Measurements from ENCODE around the gene SVOP. TPM values are rescaled to one million over a fixed set of nuclear protein-coding genes. Genes with fewer than 3 reads are reported as not detected.

SVOP gene
- total RNA-seq, 6 experiments from 2014 or later = not detected

DNA sequence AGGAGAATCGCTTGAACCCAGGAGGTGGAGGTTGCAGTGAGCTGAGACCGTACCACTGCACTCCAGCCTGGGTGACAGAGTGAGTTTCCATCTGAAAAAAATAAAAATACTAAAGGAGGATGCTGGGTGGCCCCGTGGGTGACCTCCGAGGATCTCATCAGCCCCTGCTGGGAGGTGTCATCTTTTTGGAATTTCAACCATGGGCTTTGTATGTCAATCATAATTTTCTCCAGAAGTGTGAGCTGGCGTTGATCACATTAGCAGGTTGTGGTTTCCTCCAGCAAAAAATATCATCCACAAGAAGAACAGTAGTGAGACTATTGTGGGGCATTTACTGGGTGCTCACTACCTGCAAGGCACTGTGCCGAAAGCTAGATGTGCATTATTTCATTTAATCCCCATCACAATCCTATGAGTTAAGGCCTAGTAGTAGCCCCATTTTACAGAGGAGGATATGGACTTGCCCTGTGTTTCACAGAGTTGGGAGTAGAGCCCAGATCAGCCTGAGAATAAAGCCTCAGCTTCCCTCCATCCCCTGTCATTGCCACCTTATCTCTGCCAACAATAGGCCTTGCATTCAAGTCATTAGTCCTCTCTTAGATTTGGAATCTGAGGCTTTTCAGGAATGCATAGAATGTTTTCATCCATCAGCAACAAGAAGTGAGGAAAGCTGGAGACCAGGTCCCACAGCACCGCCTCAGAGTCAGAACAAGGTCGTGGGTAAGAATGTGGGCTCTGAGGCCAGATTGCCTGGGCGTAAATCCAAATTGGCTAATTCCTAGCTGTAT is 39.8 kb downstream of the SVOP start:
- Histone ChIP-seq H3K27me3 (no peaks in the 10 kb centered on the region), H3K27ac (no peak overlapping the region), H3K4me1 (no peaks in the 10 kb centered on the region), H3K36me3 (no peaks in the 10 kb centered on the region), H3K9me3 (no peaks in the 10 kb centered on the region), H3K4me3 (no peak overlapping the region)
- DNase-seq (no peak), ATAC-seq (no peak)
- intact Hi-C loops (cut with DNase I) = no loop called here
- TF ChIP-seq POLR2A (IDR thresholded peaks at IDR 0.05) = no peak
- TF ChIP-seq CTCF (IDR thresholded peaks at IDR 0.05) = no peak
- WGBS (ENCODE audit: insufficient coverage, low coverage, low lambda C conversion rate, missing lambda C conversion rate) = 47% methylated on average over 7 of the region's 9 CpGs

DNA sequence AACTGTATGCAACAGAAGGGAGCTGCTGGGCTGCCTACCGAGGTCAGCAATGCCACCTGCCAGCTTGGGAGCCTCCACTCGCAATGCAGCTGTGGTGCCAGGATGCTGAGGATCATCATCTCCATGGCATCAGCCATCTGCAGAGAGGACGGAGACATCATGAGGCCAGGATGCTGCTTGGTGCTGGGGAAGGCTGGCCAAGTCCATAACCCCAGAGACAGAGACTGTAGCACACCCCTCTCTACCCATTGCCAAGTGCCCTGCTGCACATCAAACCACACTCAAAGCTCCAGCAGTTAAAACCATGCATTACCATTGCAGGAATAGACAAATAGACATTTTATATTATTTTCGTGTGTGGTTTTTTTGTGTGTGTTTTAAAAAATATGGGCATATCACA is 43.5 kb downstream of the SVOP start:
- Histone ChIP-seq H3K36me3 (no peaks in the 10 kb centered on the region), H3K9me3 (no peaks in the 10 kb centered on the region), H3K4me1 (no peaks in the 10 kb centered on the region), H3K4me3 (no peak overlapping the region), H3K27ac (no peak overlapping the region), H3K27me3 (no peaks in the 10 kb centered on the region)
- intact Hi-C loops (cut with DNase I) = no loop called here
- DNase-seq (no peak), ATAC-seq (no peak)
- no peak for TF ChIP-seq CTCF (IDR thresholded peaks at IDR 0.05)
- no peak for TF ChIP-seq POLR2A (IDR thresholded peaks at IDR 0.05)
- 42% methylated on average over 3 of the region's 4 CpGs for WGBS (ENCODE audit: insufficient coverage, low coverage, low lambda C conversion rate, missing lambda C conversion rate)

DNA sequence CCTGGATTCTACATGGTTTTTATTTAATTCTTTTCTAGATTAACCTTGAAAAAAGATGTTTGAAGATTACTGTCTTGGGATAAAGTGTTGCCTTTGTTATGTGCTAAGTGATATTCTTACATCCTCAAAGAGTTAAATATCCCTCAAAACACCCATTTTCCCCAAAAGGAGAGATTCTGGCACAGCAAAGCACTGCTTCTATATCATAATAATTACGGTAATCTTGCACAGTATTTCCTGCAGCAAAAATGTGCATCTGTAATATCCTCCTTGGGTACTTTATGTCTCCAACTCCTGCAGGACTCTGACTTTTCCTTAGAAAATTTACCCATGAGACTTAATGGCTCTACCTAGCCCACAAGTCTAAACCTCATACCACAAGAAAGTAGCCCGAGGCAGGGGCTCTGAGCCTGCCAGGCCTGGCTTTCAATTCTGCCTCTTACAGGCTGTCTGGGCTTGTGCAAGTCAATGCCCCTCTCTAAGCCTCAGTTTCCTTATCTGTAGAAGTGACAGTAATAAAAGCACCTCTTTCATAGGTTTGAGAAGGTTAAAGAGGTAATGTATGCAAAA is 45.8 kb downstream of the SVOP start:
- 44% methylated on average over 2 of the region's 2 CpGs for WGBS (ENCODE audit: insufficient coverage, low coverage, low lambda C conversion rate, missing lambda C conversion rate)
- H3K36me3 ChIP-seq = no peaks in the 10 kb centered on the region
- no peak overlapping the region for H3K27ac ChIP-seq
- DNase-seq = no peak
- no peak for ATAC-seq
- H3K27me3 ChIP-seq = no peaks in the 10 kb centered on the region
- H3K9me3 ChIP-seq = no peaks in the 10 kb centered on the region
- no peaks in the 10 kb centered on the region for H3K4me1 ChIP-seq
- no peak overlapping the region for H3K4me3 ChIP-seq
- intact Hi-C loops (cut with DNase I) = no loop called here
- TF ChIP-seq CTCF (IDR thresholded peaks at IDR 0.05) = no peak
- TF ChIP-seq POLR2A (IDR thresholded peaks at IDR 0.05) = no peak

DNA sequence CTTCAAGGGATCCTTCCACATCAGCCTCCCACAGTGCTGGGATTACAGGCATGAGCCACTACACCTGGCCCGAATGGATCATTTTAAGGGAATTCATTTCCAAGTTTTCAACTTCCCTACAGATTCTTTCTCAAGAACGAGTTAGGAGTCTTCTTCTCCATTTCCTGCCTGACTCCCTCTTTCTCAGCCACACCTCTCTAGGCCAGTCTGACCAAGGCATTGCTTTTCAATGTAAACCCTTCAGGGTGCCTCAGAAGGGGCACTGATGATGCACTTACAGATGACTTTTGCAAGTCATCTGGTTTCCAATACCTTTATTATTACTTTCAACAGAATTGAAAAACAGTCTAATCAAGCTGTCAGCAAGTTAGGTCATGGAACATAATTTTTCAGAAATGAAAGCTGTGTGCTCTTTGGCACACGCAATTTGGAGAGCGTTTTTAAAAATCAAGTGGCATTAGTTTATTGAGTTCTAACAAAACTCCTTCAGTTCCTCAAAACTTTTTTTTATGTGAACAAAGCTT is 47.2 kb downstream of the SVOP start:
- intact Hi-C loops (cut with DNase I) = no loop called here
- Histone ChIP-seq H3K27me3 (no peaks in the 10 kb centered on the region), H3K4me3 (no peak overlapping the region), H3K36me3 (no peaks in the 10 kb centered on the region), H3K4me1 (no peaks in the 10 kb centered on the region), H3K27ac (no peak overlapping the region), H3K9me3 (no peaks in the 10 kb centered on the region)
- TF ChIP-seq CTCF (IDR thresholded peaks at IDR 0.05) (no peak), POLR2A (IDR thresholded peaks at IDR 0.05) (no peak)
- DNase-seq (no peak), ATAC-seq (no peak)
- WGBS (ENCODE audit: insufficient coverage, low coverage, low lambda C conversion rate, missing lambda C conversion rate) = 62% methylated on average over 4 of the region's 4 CpGs
